ENCODE measurements around the gene TNFRSF8. TPM values are rescaled to one million over a fixed set of nuclear protein-coding genes. Genes with fewer than 3 reads are reported as not detected.

The TNFRSF8 gene
- total and polyA plus RNA-seq, 2 of the 13 experiments (the other 11 are each of a cell fraction or from before 2014, with no cell fraction given): not detected

GRCh38 chr1:12143631-12144155 lies 80.6 kb downstream of the TNFRSF8 start (continued):
- TF ChIP-seq, protein P1, sequence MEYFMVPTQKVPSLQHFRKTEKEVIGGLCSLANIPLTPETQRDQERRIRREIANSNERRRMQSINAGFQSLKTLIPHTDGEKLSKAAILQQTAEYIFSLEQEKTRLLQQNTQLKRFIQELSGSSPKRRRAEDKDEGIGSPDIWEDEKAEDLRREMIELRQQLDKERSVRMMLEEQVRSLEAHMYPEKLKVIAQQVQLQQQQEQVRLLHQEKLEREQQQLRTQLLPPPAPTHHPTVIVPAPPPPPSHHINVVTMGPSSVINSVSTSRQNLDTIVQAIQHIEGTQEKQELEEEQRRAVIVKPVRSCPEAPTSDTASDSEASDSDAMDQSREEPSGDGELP (IDR thresholded peaks at IDR 0.05; ENCODE audit: borderline replicate concordance, low read depth): no peak
- TF ChIP-seq ARNT (IDR thresholded peaks at IDR 0.05) (no peak), ZNF24 (IDR thresholded peaks at IDR 0.05) (no peak), THYN1 (CRISPR knock-in tag; IDR thresholded peaks at IDR 0.05; ENCODE audit: borderline replicate concordance, low read depth) (no peak), ZNF512B (CRISPR knock-in tag; IDR thresholded peaks at IDR 0.05; ENCODE audit: borderline replicate concordance) (no peak), PHF8 (CRISPR knock-in tag; IDR thresholded peaks at IDR 0.05) (no peak)

GRCh38 chr1:12144236-12144635 lies 81.1 kb downstream of the TNFRSF8 start:
- Histone ChIP-seq H3K36me3 (replicated peaks in 1 of 2; ENCODE audit: control insufficient read depth in 1 of 2, insufficient read depth in 2 of 2, low read length in 2 of 2) (no peaks in the 10 kb centered on the region), H3K79me2 (ENCODE audit: insufficient read depth, low read length) (no peaks in the 10 kb centered on the region), H3K9ac (ENCODE audit: insufficient read depth, low read depth, low read length) (no peak overlapping the region), H3K4me3 (replicated peaks in 1 of 3; ENCODE audit: insufficient read depth in 1 of 3, low read depth in 2 of 3, low read length in 3 of 3) (no peak overlapping the region), H2AFZ (ENCODE audit: low read length) (no peak overlapping the region), H3K4me2 (ENCODE audit: low read depth, low read length) (no peak overlapping the region), H3K27ac (ENCODE audit: extremely low read length, insufficient read depth, low read length) (no peak overlapping the region), H3K27me3 (ENCODE audit: control insufficient read depth in 1 of 2, insufficient read depth in 2 of 2, low read length in 2 of 2) (peaks cover 2 to 46% of the 10 kb centered on the region in 2 experiments; a peak in 4 of 5 replicates), H4K20me1 (ENCODE audit: insufficient read depth, low read length) (no peaks in the 10 kb centered on the region), H3K9me3 (ENCODE audit: low read length) (no peaks in the 10 kb centered on the region), H3K4me1 (ENCODE audit: insufficient read depth, low read length) (peaks cover 43% of the 10 kb centered on the region)
- POLR2A ChIA-PET: no interaction called here
- 0% methylated on average over 8 of the region's 8 CpGs for WGBS (ENCODE audit: low lambda C conversion rate)
- FAIRE-seq (no peak), DNase-seq (ENCODE audit: low spot score) (no peak), ATAC-seq (no peak)
- CTCF ChIA-PET (ENCODE audit: low intra/inter-chr PET ratio, low total read pairs): no interaction called here
- BruUV-seq (replicated peaks): no TSS peak
- intact Hi-C loops (cut with micrococcal nuclease; ENCODE audit: unreplicated experiment) (no loop called here), in situ Hi-C loops (cut with HindIII; ENCODE audit: extremely low pct_ligation_motif_present, low pct_unique_long_range_greater_than_20kb) (no loop called here)
- TF ChIP-seq ZSCAN25 (CRISPR knock-in tag; IDR thresholded peaks at IDR 0.05) (peak; percentile 77), FOSL1 (CRISPR knock-in tag; IDR thresholded peaks at IDR 0.05; ENCODE audit: borderline replicate concordance) (no peak), SOX5 (CRISPR knock-in tag; IDR thresholded peaks at IDR 0.05; ENCODE audit: borderline replicate concordance) (no peak)
